ENCODE measurements around the gene DNAJB8.

Gene DNAJB8

GRCh38 chr3:128446821-128447220 is 19.9 kb downstream of the DNAJB8 start:
- H3K27me3 ChIP-seq (ENCODE audit: insufficient read depth, poor library complexity, severe bottlenecking) = no peaks in the 10 kb centered on the region
- H3K36me3 ChIP-seq (ENCODE audit: low read depth) = no peaks in the 10 kb centered on the region
- no peak overlapping the region for H3K27ac ChIP-seq (ENCODE audit: poor library complexity, severe bottlenecking)
- ATAC-seq (ENCODE audit: low read depth) (no peak), DNase-seq (ENCODE audit: low spot score) (no peak)
- no peak overlapping the region for H3K4me3 ChIP-seq (ENCODE audit: severe bottlenecking)
- no peaks in the 10 kb centered on the region for H3K4me1 ChIP-seq (ENCODE audit: insufficient read depth, poor library complexity, severe bottlenecking)
- H3K9me3 ChIP-seq (ENCODE audit: severe bottlenecking) = no peaks in the 10 kb centered on the region
- TF ChIP-seq CTCF (IDR thresholded peaks at IDR 0.05; ENCODE audit: poor library complexity, severe bottlenecking) = no peak

- H3K9me3 ChIP-seq (ENCODE audit: severe bottlenecking) = no peaks in the 10 kb centered on the region
- DNase-seq (ENCODE audit: low spot score) = no peak
- no peak for TF ChIP-seq CTCF (IDR thresholded peaks at IDR 0.05; ENCODE audit: poor library complexity, severe bottlenecking)
- ATAC-seq (ENCODE audit: low read depth) = no peak
- H3K4me1 ChIP-seq (ENCODE audit: insufficient read depth, poor library complexity, severe bottlenecking) = no peaks in the 10 kb centered on the region
- no peak overlapping the region for H3K4me3 ChIP-seq (ENCODE audit: severe bottlenecking)
- no peaks in the 10 kb centered on the region for H3K36me3 ChIP-seq (ENCODE audit: low read depth)
- H3K27ac ChIP-seq (ENCODE audit: poor library complexity, severe bottlenecking) = no peak overlapping the region
- H3K27me3 ChIP-seq (ENCODE audit: insufficient read depth, poor library complexity, severe bottlenecking) = no peaks in the 10 kb centered on the region
These were observed 21.3 kb downstream of the DNAJB8 start for GRCh38 chr3:128445357-128445756.

GRCh38 chr3:128443771-128444170 is 22.9 kb downstream of the DNAJB8 start:
- H3K36me3 ChIP-seq (ENCODE audit: low read depth) = no peaks in the 10 kb centered on the region
- no peaks in the 10 kb centered on the region for H3K9me3 ChIP-seq (ENCODE audit: severe bottlenecking)
- no peaks in the 10 kb centered on the region for H3K4me1 ChIP-seq (ENCODE audit: insufficient read depth, poor library complexity, severe bottlenecking)
- DNase-seq (ENCODE audit: low spot score) (no peak), ATAC-seq (ENCODE audit: low read depth) (no peak)
- H3K4me3 ChIP-seq (ENCODE audit: severe bottlenecking) = no peak overlapping the region
- H3K27me3 ChIP-seq (ENCODE audit: insufficient read depth, poor library complexity, severe bottlenecking) = no peaks in the 10 kb centered on the region
- no peak for TF ChIP-seq CTCF (IDR thresholded peaks at IDR 0.05; ENCODE audit: poor library complexity, severe bottlenecking)
- H3K27ac ChIP-seq (ENCODE audit: poor library complexity, severe bottlenecking) = no peak overlapping the region

- no peak for TF ChIP-seq CTCF (IDR thresholded peaks at IDR 0.05; ENCODE audit: poor library complexity, severe bottlenecking)
- DNase-seq (ENCODE audit: low spot score) (no peak), ATAC-seq (ENCODE audit: low read depth) (no peak)
- no peak overlapping the region for H3K27ac ChIP-seq (ENCODE audit: poor library complexity, severe bottlenecking)
- no peaks in the 10 kb centered on the region for H3K9me3 ChIP-seq (ENCODE audit: severe bottlenecking)
- no peaks in the 10 kb centered on the region for H3K36me3 ChIP-seq (ENCODE audit: low read depth)
- H3K27me3 ChIP-seq (ENCODE audit: insufficient read depth, poor library complexity, severe bottlenecking) = no peaks in the 10 kb centered on the region
- no peaks in the 10 kb centered on the region for H3K4me1 ChIP-seq (ENCODE audit: insufficient read depth, poor library complexity, severe bottlenecking)
- no peak overlapping the region for H3K4me3 ChIP-seq (ENCODE audit: severe bottlenecking)
These were observed 23.7 kb downstream of the DNAJB8 start for GRCh38 chr3:128442949-128443348.

GRCh38 chr3:128442070-128442469 is 24.6 kb downstream of the DNAJB8 start:
- DNase-seq (ENCODE audit: low spot score) (no peak), ATAC-seq (ENCODE audit: low read depth) (no peak)
- no peak overlapping the region for H3K4me3 ChIP-seq (ENCODE audit: severe bottlenecking)
- no peak overlapping the region for H3K27ac ChIP-seq (ENCODE audit: poor library complexity, severe bottlenecking)
- no peaks in the 10 kb centered on the region for H3K36me3 ChIP-seq (ENCODE audit: low read depth)
- H3K9me3 ChIP-seq (ENCODE audit: severe bottlenecking) = no peaks in the 10 kb centered on the region
- no peaks in the 10 kb centered on the region for H3K27me3 ChIP-seq (ENCODE audit: insufficient read depth, poor library complexity, severe bottlenecking)
- H3K4me1 ChIP-seq (ENCODE audit: insufficient read depth, poor library complexity, severe bottlenecking) = no peaks in the 10 kb centered on the region
- TF ChIP-seq CTCF (IDR thresholded peaks at IDR 0.05; ENCODE audit: poor library complexity, severe bottlenecking) = no peak
